PC-3 (cell line): ENCODE measurements around the gene NXPH1.

Experiments
- CTCF ChIP-seq: fragments of 300-600 bp; sonication (generic); conservative IDR thresholded peaks from 2 replicates; pipeline ENCODE4 v1.5.1; 2017; ENCODE audit warnings: antibody characterized with exemption, low read depth, mild to moderate bottlenecking, low read length
- EZH2 ChIP-seq: fragments of 300-600 bp; sonication (generic); IDR thresholded peaks from one replicate; pipeline ENCODE4 v1.6.1; 2017; ENCODE audit warnings: antibody characterized with exemption, mild to moderate bottlenecking, low read length; ENCODE audit not compliant: unreplicated experiment
- EZH2phosphoT487 ChIP-seq: fragments of 300-600 bp; sonication (generic); IDR thresholded peaks from 2 replicates; pipeline ENCODE4 v1.6.1; 2018; ENCODE audit warnings: mild to moderate bottlenecking, antibody characterized with exemption, low read length, borderline replicate concordance

- TF ChIP-seq CTCF (no peak), EZH2phosphoT487 (no peak), EZH2 (no peak)
Observed at GRCh38 chr7:8435590-8436545, 2.5 kb downstream of the NXPH1 start.
